NCI-H146 (cell line): ENCODE results near the gene ARSG.
"Not testable (repeated sequence)": the region's sequence is repeated elsewhere in the genome, so short reads cannot be mapped to it uniquely, and the experiment has no call there.

Experiments used
- DNase-seq: peaks from one replicate; lab custom pipeline; 2025; lab: John Stamatoyannopoulos, UW

The ARSG gene

GRCh38 chr17:68398691-68399637 lies 107.7 kb downstream of the ARSG start:
- peak; percentile 79 for DNase-seq

- no peak for DNase-seq
Observed at GRCh38 chr17:68399638-68400403, 108.5 kb downstream of the ARSG start.

DNA sequence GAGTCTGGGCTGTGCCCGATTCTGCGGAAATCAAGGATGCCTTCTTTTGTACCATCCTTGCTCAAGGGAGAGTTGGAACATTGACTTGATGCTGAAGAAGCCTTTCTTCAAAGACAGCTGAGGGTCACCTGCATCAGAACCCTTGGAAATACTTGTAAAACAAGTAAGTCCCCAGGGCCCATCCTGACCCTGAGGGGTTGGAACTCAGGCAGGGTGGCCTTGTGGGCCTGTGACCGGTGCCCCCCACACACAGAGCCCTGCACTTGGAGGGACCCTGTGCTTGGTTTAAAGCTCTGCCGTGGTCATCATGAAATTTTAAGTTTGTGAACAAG lies 109.1 kb downstream of the ARSG start:
- no peak for DNase-seq

DNA sequence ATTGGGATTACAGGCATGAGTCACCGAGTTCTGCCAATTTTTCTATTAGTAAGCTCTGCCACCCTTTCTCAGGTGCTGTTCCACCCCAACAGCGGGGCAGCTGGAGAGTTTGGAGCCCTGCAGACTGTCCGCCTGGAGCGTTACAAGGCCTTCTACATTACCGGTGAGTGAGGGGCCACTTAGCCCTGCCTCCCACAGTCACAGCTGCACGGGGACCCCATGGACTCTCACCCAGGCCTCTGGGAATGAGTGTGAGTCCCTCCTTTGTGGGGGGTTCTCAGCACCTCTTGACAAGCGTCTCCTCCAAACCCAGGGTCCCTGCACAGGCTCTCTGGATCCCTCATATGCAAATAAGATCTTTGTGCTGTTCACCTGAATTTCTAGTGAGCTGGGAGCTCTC lies 110.0 kb downstream of the ARSG start:
- no peak for DNase-seq

DNA sequence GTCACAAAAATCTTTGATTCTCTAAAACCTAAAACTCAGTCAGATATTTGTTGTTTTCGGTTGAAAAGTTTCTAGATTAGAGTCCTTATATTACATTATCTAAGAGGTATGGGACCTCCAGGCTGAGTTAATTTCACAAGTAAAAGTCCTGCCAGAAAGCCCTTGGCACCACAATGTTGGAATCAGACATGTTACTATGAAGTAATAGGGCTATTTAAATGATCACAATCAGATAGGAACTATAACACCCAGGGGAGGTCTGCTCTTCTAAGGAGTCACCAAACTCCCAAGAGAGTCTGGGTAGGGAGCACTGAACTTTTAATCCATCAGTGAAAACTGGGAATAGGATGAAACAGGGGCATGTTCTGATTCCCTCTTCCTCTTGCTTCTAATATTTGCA lies 111.8 kb downstream of the ARSG start:
- no peak for DNase-seq

DNA sequence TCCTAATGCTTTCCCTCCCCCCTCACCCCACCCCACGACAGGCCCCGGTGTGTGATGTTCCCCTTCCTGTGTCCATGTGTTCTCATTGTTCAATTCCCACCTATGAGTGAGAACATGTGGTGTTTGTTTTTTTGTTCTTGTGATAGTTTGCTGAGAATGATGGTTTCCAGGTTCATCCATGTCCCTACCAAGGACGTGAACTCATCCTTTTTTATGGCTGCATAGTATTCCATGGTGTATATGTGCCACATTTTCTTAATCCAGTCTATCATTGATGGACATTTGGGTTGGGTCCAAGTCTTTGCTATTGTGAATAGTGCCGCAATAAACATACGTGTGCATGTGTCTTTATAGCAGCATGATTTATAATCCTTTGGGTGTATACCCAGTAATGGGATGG lies 112.5 kb downstream of the ARSG start:
- not testable (repeated sequence) for DNase-seq

GRCh38 chr17:68407656-68408055 lies 116.4 kb downstream of the ARSG start:
- not testable (repeated sequence) for DNase-seq

- peak; percentile 47 for DNase-seq
Observed at GRCh38 chr17:68413597-68414560, 122.6 kb downstream of the ARSG start.

DNA sequence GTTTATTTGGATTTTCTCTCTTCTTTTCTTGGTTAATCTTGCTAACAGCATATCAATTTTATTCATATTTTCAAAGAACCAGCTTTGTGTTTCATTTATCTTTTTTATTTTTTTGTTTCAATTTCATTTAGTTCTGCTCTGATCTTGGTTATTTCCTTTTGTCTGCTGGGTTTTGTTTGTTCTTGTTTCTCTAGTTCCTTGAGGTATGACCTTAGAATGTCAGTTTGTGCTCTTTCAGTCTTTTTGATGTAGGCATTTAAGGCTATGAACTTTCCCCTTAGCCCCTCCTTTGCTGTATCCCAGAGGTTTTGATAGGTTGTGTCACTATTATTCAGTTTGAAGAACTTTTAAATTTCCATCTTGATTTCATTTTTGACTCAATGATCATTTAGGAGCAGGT lies 123.6 kb downstream of the ARSG start:
- not testable (repeated sequence) for DNase-seq

- no peak for DNase-seq
Observed at GRCh38 chr17:68417317-68417716, 126.0 kb downstream of the ARSG start.

- DNase-seq, result no peak
Observed at GRCh38 chr17:68418876-68419275, 127.6 kb downstream of the ARSG start.

- no peak for DNase-seq
Observed at GRCh38 chr17:68420065-68420464, 128.8 kb downstream of the ARSG start.

DNA sequence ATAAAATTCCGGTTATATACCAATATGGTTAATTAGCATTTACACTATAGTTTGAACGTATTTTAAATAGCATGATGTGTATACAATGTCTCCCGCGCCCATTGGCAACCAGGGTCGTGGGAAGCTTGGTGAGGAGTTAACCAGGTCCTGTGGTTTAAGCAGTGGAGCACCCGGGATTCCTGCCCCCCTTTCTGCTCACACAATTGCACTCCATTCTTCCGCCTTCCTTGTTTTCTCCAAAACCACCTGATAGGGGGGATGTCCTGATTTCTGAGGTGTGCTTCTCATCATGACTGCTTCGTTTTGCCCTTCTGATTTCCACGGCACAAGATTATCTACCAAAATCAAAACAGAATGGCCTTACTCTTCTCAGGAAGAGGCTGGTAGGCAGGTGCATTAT lies 130.2 kb downstream of the ARSG start:
- DNase-seq, result no peak

DNA sequence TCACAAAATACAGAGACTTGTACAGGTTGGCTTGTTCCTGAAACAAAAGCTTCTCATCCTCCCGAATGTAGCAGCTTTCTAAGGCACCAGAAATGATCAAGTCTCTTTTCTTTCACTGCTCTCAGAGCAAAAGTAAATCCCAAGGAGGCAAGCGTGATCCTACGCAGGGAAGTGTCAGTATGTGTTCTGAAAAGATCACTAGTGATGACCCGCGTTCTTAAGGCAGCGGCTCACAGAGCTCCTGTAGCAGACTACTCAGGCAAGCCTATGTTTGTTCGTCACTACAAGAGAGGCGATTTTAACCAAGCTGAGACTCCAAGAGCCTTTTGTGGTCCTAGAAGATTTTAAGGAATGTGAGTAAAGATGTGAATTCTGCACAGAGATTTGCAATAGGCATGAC lies 131.5 kb downstream of the ARSG start:
- DNase-seq, result no peak

DNA sequence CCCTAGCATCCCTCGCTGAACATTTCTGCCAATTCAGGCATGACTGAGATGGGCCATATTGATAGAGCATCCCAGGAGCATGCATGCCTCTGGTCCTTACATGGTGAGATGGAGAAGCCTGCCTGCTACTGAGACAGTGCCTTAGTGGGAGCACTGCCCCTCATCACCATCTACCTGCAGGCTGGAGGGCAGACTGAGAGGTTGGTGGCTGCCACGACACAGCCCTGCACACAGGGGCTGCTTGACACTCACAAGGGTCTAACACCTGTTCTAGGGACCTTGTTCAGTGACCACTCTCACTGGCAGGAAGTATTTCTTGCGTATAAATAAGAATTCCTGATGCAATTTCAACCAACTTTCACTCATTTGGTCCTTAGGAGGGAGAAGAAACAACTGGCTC lies 132.0 kb downstream of the ARSG start:
- DNase-seq, result no peak

GRCh38 chr17:68424203-68424602 lies 132.9 kb downstream of the ARSG start:
- DNase-seq, result no peak

DNA sequence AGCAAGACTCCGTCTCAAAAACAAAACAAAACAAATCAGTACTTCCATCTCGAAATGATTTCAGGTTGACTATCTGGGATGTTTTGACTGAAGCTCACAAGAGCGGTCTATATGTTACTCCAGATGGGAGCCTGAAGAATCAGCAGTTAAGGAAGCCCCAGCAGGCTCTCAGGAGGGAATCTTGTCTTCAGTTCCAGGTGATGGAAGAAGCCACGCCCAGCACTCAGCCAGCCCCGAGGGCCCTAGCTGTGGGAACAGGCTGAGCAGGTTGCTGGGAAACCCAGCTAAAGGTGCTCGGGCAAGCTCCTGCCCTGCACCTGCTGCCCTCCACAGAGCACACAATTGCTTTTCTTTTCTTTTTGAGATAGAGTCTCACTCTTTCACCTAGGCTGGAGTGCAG lies 133.6 kb downstream of the ARSG start:
- peak; percentile 73 for DNase-seq

DNA sequence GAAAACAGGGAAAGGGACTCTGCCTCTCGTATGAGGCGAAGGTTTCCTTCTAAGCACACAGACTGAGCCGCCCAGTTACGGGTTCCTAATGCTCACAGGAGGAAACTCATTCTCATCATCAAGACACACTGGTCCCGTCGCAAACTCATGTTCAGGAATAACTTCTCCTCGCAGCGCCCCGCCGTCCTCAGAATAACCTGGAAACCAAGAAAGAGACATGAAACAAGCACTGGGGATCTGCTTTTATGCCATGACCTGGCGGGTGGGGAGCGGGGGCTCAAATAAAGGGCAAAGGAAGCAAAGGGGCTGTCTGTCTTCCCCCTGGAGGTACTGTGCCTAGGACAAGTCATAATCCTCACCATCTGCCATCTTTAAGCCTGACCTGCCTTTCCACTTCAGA lies 134.7 kb downstream of the ARSG start:
- no peak for DNase-seq

DNA sequence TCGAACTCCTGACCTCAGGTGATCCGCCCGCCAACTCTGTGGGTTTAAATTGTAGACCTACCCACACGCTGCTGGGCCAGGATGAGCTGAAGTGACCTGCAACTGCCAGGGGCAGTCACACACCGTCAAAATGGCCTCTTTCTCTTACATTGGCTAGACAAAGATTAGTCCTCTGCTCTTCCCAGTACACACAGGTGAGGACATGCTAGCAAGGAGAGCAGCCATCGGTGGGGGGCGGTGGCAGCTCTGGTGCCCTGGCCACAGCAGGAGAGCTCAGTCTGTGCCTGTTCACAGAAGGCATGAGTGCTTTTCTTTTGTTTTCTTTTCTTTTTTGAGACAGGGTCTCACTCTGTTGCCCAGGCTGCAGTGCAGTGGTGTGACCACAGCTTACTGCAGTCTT lies 136.3 kb downstream of the ARSG start:
- DNase-seq, result no peak

DNA sequence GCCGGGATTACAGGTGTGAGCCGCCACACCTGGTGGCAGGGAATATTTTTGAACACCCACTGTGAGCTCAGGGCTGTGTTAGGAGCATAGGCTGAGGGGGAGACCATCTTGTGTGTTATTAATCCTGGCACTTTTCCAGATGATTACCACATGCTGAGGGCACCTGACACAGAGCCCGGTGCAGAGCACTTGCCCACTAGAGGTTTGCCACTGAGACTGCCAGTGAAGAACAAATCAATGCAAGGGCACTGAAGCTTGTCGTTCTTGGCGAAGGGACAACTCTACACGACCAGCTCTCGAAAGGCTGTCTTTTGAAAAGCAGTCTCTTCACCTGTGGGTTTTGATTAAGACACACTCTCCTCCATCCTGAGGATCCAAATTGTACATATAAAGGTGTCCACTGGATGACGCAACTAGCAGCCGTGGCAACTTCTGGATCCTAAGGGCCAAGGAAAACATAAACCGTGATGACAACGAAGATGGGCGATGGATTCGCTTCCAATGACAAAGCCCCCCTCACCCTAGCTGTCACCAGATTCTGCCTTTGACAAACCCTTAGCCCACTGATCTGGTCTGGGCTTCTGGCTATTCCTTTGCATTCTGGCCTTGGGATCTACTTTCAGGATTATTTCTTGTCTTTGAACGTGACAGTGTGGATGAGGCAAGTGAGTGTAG lies 137.3 kb downstream of the ARSG start:
- peak; percentile 28 for DNase-seq

- no peak for DNase-seq
Observed at GRCh38 chr17:68429881-68430280, 138.6 kb downstream of the ARSG start.
